Activated naive CD4-positive, alpha-beta T cell treated with anti-CD3 and anti-CD28 coated beads, Interleukin-2, amount 50 U/mL, for 72 hours (primary cell): ENCODE measurements around the gene SLC22A6. TPM values are rescaled to one million over a fixed set of nuclear protein-coding genes. Genes with fewer than 3 reads are reported as not detected.

Source experiments
- ATAC-seq, 2 donors: fragments of 150-1000 bp; cut with Tn5 transposase; 2 replicates each; pipeline ENCODE4 v1.10.0; 2021; ENCODE audit warnings: mild to moderate bottlenecking in 2 of 2, moderate library complexity in 2 of 2
- DNase-seq, 2 donors: peaks; one replicate each; pipeline ENCODE4 v3.0.0; 2021 to 2022; ENCODE audit warnings: low spot score in 2 of 2
- H3K27ac Mint-ChIP-seq, 2 donors: one replicate each; pipeline ENCODE4 v1.8.0; 2022; ENCODE audit warnings: mild to moderate bottlenecking in 2 of 2, mixed read lengths in 2 of 2
- H3K36me3 Mint-ChIP-seq, 2 donors: one replicate each; pipeline ENCODE4 v1.8.0; 2022; ENCODE audit warnings: mixed read lengths in 2 of 2
- H3K9me3 Mint-ChIP-seq, 2 donors: one replicate each; pipeline ENCODE4 v1.8.0; 2022; ENCODE audit warnings: mixed read lengths in 2 of 2
- total RNA-seq, 2 donors: library from RNA; stranded (reverse); gene quantifications; one replicate each; pipeline ENCODE4 v1.2.3, GENCODE V29; 2022

The SLC22A6 gene, protein sequence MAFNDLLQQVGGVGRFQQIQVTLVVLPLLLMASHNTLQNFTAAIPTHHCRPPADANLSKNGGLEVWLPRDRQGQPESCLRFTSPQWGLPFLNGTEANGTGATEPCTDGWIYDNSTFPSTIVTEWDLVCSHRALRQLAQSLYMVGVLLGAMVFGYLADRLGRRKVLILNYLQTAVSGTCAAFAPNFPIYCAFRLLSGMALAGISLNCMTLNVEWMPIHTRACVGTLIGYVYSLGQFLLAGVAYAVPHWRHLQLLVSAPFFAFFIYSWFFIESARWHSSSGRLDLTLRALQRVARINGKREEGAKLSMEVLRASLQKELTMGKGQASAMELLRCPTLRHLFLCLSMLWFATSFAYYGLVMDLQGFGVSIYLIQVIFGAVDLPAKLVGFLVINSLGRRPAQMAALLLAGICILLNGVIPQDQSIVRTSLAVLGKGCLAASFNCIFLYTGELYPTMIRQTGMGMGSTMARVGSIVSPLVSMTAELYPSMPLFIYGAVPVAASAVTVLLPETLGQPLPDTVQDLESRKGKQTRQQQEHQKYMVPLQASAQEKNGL
- not detected for total RNA-seq

DNA sequence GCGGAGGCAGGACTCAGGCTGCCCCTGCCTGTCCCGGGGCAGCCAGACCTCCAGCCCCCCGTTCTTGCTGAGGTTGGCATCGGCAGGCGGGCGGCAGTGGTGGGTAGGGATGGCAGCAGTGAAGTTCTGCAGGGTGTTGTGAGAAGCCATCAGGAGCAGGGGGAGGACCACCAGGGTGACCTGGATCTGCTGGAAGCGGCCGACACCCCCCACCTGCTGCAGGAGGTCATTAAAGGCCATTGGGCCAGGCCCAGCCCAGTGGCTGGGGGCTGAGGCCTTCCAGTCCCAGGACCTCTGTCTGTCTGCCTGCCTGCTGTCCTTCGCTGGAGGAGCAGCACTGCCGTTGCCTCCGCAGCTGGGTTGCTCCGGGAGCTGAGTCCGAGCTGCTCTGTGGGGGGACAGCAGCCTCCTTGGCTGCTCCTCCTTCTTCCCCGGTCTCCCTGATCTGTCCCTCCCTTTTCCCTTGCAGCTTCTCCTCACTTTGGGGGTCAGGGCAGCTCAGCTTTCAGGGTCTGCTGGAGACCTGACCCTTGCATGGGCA lies at the start of gene SLC22A6:
Gene SLC22A6, minus strand, starts transcription at position 517 of the 541 bp plus-strand sequence. Its CDS starts 277 bp downstream, at position 240.
- H3K36me3 Mint-ChIP-seq = no peaks in the 10 kb centered on the region
- no peak for ATAC-seq
- no peaks in the 10 kb centered on the region for H3K9me3 Mint-ChIP-seq
- no peak for DNase-seq
- no peak within 1 kb of the TSS for H3K27ac Mint-ChIP-seq

DNA sequence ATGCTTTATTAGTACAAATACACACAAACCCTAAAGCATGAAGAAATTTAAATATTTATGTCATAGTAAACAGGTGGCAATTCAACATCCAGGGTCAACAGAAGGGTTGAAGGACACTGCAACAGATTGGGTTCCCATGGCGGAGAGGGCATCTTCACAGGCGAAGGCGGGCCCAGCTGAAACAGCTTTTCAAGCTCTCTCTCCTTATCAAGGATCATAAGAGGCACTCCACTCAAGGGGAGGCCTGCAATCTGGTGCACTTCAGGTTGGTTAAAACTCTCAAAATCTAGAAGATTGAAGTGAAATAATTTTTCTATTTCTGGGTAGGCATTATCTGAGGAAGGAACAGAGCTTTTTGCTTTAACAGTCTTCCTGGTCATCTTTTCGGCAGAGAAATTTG lies 47.7 kb upstream of the SLC22A6 start:
- Mint-ChIP-seq H3K9me3 (no peaks in the 10 kb centered on the region), H3K36me3 (no peaks in the 10 kb centered on the region), H3K27ac (no peak overlapping the region)
- no peak for ATAC-seq
- no peak for DNase-seq

DNA sequence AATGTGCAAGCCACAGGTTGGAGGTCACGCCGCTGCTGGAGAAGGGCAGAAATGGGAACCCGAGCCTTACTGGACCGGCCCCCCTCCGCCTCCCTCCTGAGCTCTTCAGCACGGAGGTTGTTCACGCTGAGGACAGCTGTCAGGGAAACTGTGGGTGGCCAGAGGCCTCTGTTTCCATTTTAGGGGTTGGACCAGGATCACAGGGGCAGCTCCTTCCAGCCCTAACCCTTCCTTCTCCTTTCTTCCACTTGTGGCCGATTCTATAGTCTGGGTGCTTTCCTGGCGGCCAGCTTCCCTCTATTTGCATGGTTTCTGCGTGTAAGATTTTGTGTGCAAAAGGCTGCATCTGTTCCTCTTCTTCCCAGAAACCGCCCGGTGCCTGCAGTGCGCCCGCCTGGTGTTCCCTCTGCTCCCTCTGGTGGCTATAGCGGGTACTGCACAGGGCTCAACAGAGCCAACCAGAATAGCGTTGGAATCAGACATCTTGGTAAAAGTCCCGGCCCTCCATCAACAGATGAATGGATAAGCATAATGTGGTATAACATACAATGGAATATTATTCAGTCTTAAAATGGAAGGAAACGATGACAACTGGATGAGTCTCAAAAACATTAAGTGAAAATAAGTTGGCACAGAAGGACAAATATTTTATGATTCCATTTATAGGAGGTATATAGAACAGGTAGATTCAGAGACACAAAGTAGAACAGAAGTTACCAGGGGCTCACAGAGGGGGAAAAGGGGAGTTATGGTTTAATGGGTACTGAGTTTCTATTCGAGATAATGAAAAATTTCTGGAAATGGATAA lies 39.3 kb upstream of the SLC22A6 start:
- Mint-ChIP-seq H3K27ac (no peak overlapping the region), H3K36me3 (no peaks in the 10 kb centered on the region), H3K9me3 (no peaks in the 10 kb centered on the region)
- ATAC-seq = peak; percentile 81 to 82
- peak; percentile 74 to 91 for DNase-seq

DNA sequence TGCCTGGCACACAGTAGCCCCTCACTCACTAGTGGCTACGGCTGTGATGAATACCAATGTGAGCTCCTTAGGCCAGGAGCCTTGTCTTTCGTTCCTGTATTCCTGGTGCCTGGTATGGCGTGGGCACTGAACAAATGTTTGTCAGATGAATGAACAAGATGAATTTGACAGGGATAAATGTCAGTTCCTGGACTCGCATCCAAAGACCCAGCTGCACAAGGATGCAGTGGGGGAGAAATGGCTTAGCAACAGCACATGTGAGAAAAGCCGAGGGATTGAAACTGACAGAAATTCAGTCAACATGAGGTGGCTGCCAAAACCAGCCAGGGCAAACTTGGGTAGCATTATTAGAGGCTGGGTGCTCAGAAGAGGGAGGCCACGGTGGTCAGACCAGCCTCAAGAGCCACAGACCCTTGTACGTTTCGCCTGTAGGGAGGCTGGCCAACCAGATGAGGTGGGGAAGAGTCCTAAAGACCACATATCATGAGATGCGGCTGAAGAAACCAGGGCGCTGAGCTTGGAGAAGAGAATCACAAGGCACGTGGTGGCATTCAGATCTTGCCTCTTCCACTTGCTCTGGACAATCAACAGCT lies 38.6 kb upstream of the SLC22A6 start:
- Mint-ChIP-seq H3K36me3 (no peaks in the 10 kb centered on the region), H3K27ac (no peak overlapping the region), H3K9me3 (no peaks in the 10 kb centered on the region)
- ATAC-seq = no peak
- DNase-seq = no peak

DNA sequence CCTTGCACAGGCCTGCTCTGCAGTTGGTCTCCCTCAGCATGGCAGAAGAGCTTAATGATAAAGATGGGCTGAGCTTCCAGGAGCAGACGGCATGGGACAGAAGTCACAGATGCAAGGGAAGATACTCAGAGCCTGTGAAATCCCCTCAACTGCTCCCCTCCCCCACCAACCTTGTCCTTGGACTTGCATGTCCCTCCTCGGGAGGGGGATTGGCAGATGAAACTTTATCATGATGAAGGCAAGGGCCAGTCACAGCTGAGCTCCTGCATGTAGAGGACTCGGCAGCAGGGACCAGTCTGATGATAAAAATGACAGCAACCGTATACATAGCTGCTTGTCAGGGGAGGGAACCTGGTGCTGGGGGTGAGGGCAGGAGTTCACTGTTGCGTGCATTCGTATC lies 37.7 kb upstream of the SLC22A6 start:
- no peaks in the 10 kb centered on the region for H3K36me3 Mint-ChIP-seq
- H3K9me3 Mint-ChIP-seq = no peaks in the 10 kb centered on the region
- no peak for ATAC-seq
- no peak overlapping the region for H3K27ac Mint-ChIP-seq
- no peak for DNase-seq

DNA sequence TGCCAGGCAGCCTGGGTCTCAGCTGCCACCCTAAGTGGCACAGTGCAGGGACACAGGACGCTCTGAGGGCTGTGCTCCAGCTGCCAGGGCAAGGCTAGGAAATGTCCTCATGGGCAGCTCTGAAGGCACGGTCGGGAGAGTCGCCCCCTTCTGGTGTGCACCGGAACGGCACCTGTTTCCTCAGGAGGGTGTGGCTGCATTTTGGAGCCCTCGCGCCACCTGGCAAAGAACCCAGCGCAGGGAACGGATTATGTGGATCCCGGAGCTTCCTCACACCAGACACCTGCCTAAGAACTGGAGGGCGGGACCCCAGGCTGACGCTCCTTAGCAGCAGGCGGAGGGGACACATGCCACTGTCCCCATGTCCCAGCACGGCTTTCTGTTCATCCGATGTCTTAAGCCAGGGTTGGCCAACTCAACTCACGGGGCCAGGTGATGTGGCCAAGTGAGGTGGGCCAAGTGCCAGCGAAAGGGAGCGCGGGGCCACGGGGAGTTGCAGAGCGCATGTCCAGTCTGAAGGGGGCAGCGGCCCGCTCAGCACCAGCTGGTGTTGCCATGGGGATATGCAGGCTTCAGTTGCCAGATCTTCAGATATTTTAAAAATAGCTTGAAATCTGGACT lies 36.0 kb upstream of the SLC22A6 start:
- DNase-seq (peak in 1 of 2 donors; percentile 61), ATAC-seq (peak in 1 of 2 donors; percentile 58)
- no peak overlapping the region for H3K27ac Mint-ChIP-seq
- no peaks in the 10 kb centered on the region for H3K36me3 Mint-ChIP-seq
- H3K9me3 Mint-ChIP-seq = no peaks in the 10 kb centered on the region

DNA sequence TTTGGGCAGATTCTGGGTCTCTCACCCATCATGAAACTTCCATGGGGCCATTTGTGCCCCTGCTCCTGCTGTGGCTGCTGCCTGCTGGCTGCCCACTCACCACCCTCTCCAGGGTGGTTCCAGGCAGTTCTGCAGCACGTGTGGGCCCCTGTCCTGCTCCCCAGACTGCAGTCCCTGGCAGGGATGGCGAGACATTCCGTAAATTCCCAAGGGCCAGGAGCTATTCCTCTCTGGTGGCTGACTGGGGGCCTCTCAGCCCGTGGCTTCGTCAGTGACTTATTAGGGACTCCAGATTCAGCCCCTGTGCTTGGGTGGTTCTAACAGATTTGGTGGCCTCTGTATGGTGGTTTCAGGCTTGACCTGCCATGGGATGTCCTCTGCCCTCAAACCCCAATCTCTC lies 34.7 kb upstream of the SLC22A6 start:
- H3K9me3 Mint-ChIP-seq = no peaks in the 10 kb centered on the region
- H3K27ac Mint-ChIP-seq = no peak overlapping the region
- ATAC-seq (no peak), DNase-seq (no peak)
- H3K36me3 Mint-ChIP-seq = no peaks in the 10 kb centered on the region

DNA sequence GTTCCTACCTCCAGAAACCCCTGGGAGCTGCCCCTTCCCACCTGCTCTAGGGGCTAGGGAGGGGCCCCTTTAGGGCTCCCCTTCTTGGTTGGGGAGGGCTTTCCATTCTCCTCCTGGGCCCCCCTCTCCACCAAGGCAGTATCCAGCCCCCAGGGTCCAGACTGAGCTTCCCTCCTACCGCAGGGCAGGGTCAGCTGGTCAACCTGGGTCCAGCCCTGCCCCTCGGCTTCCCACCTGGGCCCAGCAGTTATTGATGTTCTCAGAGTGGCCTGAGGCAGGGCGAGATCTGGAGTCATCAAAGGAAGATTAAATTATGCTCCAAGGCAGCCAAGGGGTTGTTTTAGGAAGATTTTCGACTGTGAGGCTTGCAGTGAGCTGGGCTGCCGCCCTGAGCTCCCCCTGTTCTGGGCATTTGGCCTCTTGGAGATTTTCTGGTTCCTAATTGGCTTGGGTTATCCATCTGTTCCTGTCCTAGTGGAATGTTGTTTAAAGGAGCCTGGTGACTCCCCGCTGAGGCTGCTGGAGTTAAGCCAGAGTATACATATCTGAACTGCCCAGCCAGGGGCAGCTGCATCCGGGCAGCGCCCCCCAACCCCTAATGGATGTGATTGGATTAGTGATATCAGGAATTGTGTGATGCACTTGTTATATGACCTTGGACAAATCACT lies 32.7 kb upstream of the SLC22A6 start:
- Mint-ChIP-seq H3K9me3 (no peaks in the 10 kb centered on the region), H3K36me3 (no peaks in the 10 kb centered on the region), H3K27ac (no peak overlapping the region)
- ATAC-seq (no peak), DNase-seq (no peak)

DNA sequence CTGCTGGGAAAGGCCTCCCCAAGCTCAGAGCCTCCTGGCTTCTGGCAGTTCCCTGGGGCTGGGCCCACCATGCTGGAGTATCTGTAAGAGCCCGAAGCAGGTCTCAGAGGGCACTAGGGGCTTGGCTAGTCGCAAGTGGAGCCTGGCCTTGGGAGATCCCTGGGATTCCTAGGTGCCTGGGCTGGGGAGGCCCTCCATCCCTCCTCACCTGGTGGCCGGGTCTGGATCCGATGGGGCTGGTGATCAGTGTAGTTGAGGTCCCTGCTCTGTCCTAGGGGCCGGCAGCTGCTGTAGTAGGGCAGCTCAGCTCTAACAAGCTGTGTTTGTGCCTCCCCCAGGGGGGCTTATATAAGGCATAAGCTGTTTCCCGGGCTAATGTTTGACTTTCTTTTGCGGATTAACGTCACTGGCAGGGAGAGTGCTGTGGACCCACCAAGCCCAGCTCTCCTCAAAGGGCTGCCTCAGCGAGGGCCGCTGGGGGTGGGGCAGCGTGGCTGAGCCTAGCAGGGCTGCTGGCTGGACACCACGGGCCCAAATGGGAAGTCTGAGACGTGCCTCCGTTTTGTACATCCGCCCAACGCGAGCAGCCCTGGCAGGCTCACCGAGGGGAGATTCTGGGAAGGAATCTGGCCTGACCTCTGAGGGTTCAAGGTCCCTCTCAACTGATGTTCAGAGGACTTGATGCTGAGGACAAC lies 30.9 kb upstream of the SLC22A6 start, which contains the start of gene SLC22A8:
Gene SLC22A8, minus strand, starts transcription at position 321 of the 695 bp plus-strand sequence. CDS start 883 bp downstream, outside the sequence.
- H3K36me3 Mint-ChIP-seq = no peaks in the 10 kb centered on the region
- H3K9me3 Mint-ChIP-seq = no peaks in the 10 kb centered on the region
- ATAC-seq = no peak
- no peak within 1 kb of the TSS for H3K27ac Mint-ChIP-seq
- DNase-seq = no peak

DNA sequence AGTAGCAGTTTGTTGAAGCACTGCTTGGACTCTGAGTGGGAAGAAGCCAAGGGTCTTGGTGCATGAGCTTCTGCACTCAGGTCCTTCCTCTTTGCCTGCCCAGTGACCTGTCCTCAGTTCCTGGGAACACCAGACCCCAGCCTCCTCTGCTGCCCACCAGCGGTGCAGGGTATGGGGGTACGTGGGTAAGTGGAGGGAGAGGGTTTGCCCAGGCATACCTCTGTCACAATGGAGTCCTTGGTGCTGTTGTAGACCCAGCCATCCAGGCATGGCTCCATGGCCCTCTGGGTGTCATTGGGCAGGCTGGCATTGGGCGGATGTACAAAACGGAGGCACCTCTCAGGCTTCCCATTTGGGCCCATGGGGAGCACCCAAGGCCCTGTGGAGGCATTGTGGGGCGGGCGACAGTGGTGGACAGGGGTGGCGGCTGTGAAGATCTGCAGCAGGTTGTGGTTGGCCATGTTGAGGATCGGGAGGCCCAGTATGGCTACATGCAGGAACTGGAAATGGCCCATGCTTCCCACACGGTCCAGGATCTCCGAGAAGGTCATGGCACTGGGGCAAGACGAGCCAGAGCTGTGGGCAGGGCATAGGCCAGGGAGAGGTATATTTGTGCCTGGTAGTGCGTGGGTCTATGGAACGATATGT lies 29.8 kb upstream of the SLC22A6 start:
- H3K9me3 Mint-ChIP-seq = no peaks in the 10 kb centered on the region
- H3K27ac Mint-ChIP-seq = no peak overlapping the region
- no peak for ATAC-seq
- no peak for DNase-seq
- no peaks in the 10 kb centered on the region for H3K36me3 Mint-ChIP-seq

DNA sequence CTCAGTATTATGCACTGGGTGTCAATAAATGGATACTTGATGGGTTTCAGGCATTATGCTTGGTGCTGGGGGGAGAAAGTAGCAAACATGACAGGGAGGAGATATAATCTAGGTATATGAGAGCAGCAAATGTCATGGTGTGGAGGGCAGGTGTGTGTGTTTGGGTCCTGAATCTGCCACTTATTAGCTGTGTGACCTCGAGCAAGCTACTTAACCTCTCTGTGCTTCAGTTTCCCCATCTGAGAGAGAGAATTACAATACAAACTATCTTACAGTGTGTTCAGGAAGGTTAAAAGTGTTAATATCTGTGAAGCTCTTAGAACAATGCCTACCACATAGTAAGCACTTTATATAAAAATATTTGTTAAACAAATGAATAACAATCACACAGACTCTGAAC lies 28.1 kb upstream of the SLC22A6 start:
- no peaks in the 10 kb centered on the region for H3K9me3 Mint-ChIP-seq
- DNase-seq (no peak), ATAC-seq (no peak)
- no peak overlapping the region for H3K27ac Mint-ChIP-seq
- no peaks in the 10 kb centered on the region for H3K36me3 Mint-ChIP-seq

DNA sequence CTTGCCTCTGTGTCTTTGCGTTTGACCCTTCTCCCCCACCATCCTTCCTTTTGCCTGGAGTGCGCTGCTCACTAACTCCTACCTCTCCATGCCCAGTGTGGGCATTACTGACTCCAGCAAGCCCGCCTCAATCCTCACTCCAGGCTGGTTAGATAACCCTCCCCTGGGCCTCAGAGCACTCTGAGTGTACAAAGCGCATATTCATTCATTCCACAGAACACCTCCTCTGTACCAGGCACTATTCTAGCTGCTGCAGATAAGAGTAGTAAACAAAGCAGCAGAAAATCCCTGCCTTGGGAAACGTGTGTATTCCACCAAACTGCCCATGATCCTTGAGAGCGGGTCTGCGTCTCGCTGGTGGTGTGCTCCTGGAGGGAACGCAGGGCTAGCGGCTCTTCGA lies 27.7 kb upstream of the SLC22A6 start:
- Mint-ChIP-seq H3K27ac (no peak overlapping the region), H3K36me3 (no peaks in the 10 kb centered on the region), H3K9me3 (no peaks in the 10 kb centered on the region)
- ATAC-seq = no peak
- no peak for DNase-seq

DNA sequence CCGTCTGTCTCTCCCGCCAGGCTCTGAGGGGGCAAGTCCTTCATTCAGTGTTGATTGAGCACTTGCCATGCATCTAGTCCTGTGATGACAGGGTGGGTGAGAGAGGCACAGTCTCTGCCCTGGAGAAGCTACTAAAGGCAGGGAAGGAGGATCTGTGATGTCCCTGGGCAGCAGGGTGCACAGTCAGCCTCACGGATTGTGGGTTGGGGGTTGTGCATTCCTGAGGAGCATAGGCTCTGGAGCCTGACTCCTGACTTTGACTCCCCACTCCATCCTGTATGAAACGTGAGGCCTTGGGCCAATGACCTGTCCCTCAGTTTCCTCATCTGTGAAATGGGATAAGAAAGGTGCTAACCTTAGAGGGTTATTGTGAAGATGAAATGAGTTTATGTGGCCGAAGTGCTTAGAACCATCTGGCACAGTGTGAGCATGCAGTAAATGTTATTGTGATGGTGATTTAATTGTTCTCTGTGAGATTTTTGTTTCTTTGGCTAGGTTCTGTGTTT lies 26.2 kb upstream of the SLC22A6 start:
- ATAC-seq (no peak), DNase-seq (no peak)
- Mint-ChIP-seq H3K27ac (no peak overlapping the region), H3K9me3 (no peaks in the 10 kb centered on the region), H3K36me3 (no peaks in the 10 kb centered on the region)

DNA sequence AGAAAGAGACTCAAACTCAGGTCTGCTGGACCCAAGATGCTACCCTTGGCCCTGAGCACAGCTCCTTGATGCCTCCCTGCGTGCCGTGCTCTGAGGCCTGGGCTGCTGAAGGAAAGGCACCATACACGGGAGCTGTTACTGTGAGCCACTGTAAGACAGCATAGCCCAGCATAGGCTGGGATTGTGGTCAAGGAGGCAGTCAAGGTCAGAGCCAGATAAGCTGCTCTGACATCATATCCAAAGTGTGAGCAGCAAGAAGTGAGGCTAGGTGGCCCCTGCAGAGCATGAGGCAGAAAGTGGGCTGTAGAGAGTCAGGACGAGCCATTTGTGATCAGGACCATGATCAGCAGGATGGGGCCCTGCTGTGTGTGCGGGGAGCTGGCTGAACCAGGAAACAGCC lies 23.2 kb upstream of the SLC22A6 start:
- Mint-ChIP-seq H3K36me3 (no peaks in the 10 kb centered on the region), H3K9me3 (no peaks in the 10 kb centered on the region), H3K27ac (no peak overlapping the region)
- no peak for DNase-seq
- no peak for ATAC-seq

DNA sequence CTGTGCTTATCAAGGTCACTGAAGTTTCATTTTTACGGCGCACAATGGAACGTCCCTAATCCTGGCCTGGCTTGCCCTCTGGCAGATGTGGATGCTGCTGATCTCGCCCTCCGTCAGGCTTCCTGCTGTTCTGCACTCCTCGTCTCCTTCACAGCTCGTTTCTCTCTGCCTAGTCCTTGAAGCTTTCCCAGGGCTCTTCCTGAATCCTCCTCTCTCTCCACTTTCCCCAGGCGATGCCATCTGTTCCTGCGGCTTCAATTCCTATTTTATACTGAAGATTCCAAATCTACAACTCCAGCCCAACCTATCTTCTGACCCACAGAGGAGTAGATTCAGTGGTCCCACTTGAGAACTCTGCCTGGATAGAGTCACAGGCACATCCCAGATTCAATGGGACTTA lies 16.7 kb upstream of the SLC22A6 start:
- Mint-ChIP-seq H3K9me3 (no peaks in the 10 kb centered on the region), H3K36me3 (no peaks in the 10 kb centered on the region), H3K27ac (peak overlapping the region in 1 of 2 donors; percentile 6)
- no peak for DNase-seq
- ATAC-seq = no peak
